Activated T-helper 1 cell treated with anti-CD3 and anti-CD28 coated beads, Interleukin-2, amount 50 U/mL, for 16 hours (primary cell): ENCODE measurements around the gene SGO2.
"Not testable (repeated sequence)": the region's sequence is repeated elsewhere in the genome, so short reads cannot be mapped to it uniquely, and the experiment has no call there.

Experiments used
- DNase-seq, 2 donors: peaks; one replicate each; pipeline ENCODE4 v3.0.0-alpha.2; 2020; ENCODE audit warnings: low read depth in 1 of 2, low spot score in 1 of 2

Gene SGO2

DNA sequence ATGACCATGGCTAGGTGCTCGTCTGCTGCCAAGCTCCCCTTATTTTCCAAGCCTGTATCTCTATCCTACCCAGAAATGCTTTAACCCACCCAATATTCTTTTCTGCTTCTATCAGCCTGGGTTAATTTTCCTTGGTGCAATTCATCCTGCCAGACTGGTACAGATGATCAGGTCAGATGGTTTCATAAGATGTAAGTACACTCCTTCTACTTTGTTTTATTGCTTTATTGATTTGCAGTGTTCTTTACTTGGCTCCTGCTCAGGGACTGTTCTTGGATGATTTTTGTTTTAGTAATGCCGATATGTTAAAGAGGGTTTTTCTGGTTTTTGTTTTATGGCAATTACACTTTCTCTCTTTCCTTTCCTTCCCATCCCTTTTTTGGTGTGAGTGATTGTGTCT is 2.4 kb upstream of the SGO2 start:
- no peak for DNase-seq

DNA sequence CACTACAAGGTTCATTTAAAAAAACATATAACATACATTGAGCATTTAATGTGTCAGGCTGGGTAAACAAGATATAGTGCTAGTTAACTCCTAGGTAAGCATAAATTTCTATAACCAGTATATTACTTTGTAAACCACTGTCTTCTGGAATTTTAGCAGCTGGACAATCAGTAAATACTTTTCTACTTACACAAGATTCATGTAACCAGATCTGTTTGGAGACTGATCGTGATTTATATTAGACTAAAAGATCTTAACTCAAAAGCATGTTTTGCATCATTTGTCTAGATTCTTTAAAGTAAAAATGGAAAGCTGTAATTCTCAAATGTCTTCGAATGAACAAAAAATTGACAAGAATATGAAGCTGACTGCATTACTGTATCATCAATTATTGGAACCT is 941 bp upstream of the SGO2 start:
- no peak for DNase-seq

DNA sequence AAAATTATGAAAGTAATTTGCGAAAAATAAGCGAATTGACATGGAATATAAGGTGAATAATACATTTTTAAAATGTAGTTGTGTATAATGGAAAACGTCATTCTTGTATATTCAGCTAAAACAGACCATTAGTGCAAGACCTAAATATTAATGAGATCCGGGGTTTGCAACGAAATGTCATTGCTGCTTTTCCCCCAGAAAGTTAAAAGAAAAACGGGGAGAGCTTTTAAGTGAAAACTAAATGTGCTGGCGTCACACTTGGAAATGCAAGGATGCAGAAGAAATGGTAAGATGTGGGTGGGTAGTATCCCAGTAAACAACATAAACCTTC is 491 bp upstream of the SGO2 start:
- DNase-seq = no peak

DNA sequence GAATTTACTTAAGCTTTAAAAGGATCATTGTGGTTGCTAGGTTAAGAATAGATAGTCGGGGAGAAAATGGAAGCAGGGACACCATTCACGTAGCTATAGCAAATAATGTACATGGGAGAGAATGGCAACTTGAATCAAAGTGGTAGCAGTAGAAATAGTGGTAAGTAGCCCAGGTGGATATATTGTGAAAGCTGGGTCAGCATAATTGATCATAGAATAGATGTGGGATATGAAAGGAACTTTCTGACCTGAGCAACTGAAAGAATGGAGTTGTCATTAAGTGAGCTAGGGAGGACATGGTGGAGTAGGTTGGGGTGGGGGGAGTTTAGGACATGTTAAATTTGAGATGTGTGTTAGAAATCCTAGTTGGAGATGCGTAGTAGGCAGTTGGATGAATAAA is 2.2 kb downstream of the SGO2 start:
- DNase-seq = no peak

- DNase-seq = no peak
Measured at GRCh38 chr2:200533754-200534153, 7.7 kb downstream of the SGO2 start.

DNA sequence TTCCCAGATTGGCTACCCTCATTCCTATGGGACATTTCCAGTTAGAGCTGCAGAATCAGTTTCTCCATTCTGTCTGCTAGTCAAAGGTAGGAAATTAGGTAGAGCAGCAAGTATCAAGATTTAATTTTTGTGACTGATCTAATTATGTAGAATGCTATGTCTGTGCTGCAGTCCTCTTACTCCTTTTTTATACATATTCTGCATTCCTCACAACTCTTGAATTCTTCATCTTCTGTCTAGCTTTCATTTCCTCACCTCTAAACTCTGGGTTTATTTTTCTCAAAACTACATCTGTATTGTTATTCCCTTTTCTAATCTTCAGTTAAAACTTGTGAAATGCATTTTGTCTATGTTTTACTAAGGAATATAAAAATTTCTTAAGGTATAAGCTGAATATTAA is 8.6 kb downstream of the SGO2 start:
- DNase-seq = no peak

DNA sequence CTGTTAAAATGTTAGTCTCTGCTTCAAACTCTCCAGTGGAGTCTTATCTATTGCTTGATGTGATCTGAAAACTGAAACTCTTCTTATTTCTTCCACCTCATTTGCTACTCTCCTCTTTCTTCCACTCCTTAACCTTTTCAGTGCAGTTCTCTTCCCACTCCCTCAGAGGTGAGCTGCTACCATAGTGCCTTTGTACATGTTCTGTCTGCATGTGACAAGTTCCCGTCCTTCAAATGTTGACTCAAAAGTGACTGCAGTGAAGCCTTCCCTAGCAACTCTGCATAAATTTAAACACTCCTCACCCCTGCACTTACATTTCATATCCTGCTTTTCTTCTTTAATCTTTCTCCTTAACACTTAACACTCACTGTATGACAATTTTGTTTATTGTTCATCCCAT is 12.1 kb downstream of the SGO2 start:
- no peak for DNase-seq

DNA sequence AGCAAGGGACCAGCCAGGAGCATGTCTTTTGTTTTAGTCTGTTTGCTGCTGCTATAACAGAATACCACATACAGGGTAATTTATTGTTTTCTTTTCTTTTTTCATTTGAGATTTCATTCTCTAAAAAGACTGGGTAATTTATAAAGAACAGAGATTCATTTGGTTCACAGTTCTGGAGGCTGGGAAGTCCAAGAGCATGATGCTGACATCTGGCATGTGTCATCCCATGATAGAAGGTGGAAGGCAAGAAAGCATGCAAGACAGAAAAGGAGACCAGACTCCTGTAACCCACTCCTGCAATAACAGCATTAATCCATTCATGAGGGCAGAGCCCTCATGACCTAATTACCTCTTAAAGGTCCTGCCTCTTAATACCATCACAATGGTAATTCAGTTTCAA is 14.8 kb downstream of the SGO2 start:
- no peak for DNase-seq

DNA sequence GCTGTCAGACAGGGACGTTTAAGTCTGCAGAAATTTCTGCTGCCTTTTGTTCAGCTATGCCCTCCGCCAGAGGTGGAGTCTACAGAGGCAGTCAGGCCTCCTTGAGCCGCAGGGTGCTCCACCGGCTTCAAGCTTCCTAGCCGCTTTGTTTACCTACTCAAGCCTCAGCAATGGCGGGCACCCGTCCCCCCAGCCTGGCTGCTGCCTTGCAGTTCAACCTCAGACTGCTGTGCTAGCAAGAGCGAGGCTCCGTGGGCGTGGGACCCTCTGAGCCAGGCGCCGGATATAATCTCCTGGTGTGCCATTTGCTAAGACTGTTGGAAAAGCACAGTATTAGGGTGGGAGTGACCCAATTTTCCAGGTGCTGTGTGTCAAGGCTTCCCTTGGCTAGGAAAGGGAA is 40.6 kb downstream of the SGO2 start:
- not testable (repeated sequence) for DNase-seq

DNA sequence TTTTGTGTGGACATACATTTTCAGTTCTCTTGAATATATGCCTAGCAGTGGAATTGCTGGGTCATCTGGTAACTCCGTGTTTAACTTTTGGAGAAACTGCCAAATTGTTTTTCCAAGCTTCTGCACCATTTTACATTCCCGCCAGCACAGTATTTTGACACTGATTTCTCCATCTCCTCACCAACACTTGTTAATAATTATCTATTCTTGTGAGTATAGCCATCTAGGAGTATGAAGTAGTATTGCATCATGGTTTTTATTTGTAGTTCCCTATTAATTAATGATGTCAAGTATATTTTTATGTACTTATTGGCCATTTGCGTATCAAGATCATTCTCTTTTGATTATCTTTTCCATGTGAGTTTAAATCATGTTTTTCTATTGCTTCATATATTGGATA is 41.9 kb downstream of the SGO2 start:
- no peak for DNase-seq

- DNase-seq = no peak
Measured at GRCh38 chr2:200575957-200576356, 50.0 kb downstream of the SGO2 start.

- DNase-seq = no peak
Measured at GRCh38 chr2:200577027-200577426, 51.0 kb downstream of the SGO2 start.

GRCh38 chr2:200578778-200579177 is 52.8 kb downstream of the SGO2 start:
- DNase-seq = no peak

- DNase-seq = no peak
Measured at GRCh38 chr2:200584639-200585038, 58.6 kb downstream of the SGO2 start.

- DNase-seq = no peak
Measured at GRCh38 chr2:200585340-200585729, 59.3 kb downstream of the SGO2 start.

DNA sequence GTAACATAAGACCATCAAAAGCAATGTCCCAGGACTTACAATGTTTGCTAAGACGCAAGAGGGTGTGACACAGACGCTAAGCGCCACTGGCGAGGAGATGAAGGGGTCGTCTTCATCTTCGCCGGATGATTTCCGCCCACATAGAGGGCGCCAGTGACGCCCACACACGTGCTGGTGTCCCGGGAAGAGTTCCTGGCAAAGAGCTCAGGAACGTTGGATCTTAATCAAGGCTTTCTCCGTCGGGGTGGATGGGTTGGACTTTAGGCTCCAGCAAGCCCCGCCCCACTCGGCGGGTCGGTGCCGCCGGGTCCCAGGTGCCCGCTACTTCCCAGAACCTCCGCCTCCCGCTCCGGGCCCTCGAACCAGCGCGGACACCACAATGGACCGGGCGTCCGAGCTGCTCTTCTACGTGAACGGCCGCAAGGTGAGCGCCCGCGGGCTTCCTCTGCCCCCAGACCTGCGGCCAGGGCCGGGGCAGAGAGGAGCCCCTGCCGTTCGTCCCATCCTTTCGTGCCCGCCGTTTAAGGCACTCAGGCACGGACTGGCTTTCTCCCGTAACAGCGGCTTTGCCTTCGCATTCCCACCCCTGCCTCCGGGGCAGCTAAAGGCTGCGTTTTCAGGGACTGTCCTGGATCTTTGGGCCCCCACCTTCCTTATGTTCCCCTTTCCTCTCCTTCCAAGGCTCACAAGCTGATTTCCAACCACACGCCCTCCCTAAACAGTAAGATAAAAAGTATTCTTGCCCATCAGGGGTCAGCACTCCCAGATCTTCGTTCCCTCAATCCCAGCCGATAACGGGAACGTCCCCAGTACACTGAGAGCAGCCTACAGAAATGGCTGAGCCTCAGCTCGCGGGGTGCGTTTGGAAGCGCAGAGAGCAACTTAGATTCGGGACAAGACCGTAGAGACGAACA is 60.0 kb downstream of the SGO2 start, which contains the start of gene AOX1:
TSS of gene AOX1 (plus strand) at position 285 of the 914 bp plus-strand sequence. CDS start at position 380, 95 bp downstream.
- no peak for DNase-seq

DNA sequence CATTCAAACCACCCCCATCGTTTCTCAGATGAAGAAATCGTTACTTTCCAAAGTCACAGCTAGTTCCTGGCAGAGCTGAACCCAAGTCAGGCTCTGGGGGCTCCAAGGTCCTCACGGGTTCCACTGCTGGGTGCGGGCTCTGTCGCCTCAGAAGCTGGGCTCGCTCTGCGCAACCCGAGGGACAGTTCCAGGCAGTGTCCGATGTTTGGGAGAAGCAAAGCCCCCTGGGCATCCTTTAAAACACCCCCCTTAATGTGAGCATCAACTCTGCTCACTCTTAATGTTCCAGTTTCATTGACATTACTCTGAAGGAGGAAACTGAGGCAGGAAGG is 60.6 kb downstream of the SGO2 start:
- DNase-seq = no peak

DNA sequence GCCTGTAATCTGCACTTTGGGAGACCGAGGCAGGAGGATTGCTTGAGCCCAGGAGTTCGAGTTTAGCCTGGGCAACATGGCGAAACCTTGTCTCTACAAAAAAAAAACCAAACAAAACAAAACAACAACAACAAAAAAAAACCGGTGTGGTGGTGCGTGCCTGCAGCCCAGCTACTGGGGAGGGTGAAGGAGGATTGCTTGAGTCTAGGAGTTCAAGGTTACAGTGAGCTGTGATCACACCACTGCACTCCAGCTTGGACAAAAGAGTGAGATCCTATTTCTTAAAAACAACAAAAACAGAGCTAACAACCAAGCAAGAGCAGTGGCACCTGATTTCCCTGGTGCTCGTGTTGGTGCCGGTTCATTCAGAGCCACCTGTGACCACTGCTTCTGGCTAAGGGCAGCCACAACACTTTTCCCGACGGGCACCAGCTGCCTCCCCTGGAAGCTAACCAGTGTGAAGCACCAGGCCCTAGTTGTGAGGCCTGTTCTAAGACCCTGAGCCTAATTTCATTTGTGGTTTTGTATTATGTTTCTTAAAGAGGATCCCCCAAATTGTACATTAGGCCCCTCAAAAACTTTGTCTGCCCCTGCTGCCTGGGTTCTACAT is 61.1 kb downstream of the SGO2 start:
- DNase-seq = no peak

DNA sequence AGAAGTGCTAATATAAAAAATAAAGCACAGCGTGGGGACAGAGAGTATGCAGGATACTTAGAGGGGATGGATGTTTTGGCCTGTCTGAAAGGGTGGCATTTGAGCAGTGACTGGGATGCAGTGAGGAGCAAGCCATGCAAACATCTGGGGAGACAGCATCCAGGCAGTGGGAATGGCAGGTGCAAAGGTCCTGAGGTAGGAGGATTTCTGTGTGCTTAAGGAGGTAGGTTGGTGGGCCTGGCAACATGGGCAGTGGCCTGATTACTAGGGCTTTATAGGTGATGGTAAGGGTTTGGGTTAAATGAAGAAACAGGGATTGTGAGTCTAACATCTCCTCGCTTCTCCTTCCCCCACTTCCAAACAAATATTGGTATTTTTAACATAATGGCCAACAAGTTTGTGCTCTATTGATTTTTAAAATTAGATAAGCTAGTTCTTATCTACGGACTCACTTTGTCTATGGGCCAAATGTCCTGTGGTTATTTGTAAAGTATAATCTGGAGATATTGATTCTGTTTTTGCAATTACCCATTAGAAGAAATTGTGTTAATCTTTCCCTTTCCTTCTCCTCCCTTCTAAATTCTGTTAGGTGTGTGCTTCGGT is 62.2 kb downstream of the SGO2 start:
- no peak for DNase-seq

DNA sequence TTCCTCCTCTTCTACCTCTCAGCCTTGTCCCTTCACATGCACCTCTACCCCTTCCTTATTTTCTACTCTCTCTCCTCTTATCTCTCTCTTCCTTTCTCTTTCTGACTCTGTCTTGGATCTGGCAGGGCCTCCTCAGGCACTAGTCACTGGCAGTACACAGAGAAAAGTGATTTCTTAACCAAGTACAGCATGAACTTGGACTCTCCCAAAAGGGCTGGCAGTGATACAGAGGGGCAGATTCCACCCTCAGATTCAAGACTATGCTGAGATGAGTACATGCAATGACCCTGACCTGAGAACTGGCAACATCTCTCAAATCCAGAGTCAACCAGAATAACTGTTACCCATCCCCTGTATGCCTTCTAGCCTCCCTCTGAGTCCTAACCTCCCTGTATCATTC is 64.1 kb downstream of the SGO2 start:
- DNase-seq = no peak

DNA sequence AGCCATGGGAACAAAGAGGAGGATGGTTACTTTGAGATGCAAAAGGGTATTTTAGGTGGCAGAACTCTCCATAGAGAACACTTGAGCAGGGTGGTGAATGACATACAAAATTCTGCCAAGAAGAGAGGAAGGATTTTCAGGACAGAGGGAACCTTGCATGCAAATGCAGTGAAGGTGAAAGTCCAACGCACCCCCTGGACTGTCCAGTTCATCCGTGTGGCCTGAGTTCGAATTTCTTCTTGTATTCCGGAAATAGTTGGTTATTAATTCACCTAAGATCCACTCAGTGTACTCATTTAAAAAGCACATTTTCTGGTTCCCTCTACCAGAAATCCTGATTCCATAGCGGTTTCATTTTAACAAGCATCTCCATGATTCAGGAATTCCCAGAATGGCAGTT is 65.3 kb downstream of the SGO2 start:
- no peak for DNase-seq

- no peak for DNase-seq
Measured at GRCh38 chr2:200592406-200593075, 66.5 kb downstream of the SGO2 start.
